ENCODE measurements around the gene BRWD1. TPM values are rescaled to one million over a fixed set of nuclear protein-coding genes. Genes with fewer than 3 reads are reported as not detected.
"Not testable (repeated sequence)": the region's sequence is repeated elsewhere in the genome, so short reads cannot be mapped to it uniquely, and the experiment has no call there.

Gene BRWD1
- total RNA-seq, 1 donor from 2014 or later, result 142 TPM

GRCh38 chr21:39251326-39251725 lies 62.1 kb downstream of the BRWD1 start:
- H3K27me3 ChIP-seq (ENCODE audit: control insufficient read depth in 3 of 3, insufficient read depth in 3 of 3, low read length in 3 of 3), result no peaks in the 10 kb centered on the region
- no peaks in the 10 kb centered on the region for H3K9me3 ChIP-seq (ENCODE audit: control insufficient read depth in 3 of 3, low read length in 3 of 3)
- H3K4me3 ChIP-seq (ENCODE audit: low read length in 3 of 3), result no peak overlapping the region
- no peak overlapping the region for H3K9ac ChIP-seq (ENCODE audit: low read depth in 1 of 3, low read length in 3 of 3)
- H3K4me1 ChIP-seq (ENCODE audit: control insufficient read depth in 3 of 3, insufficient read depth in 3 of 3, low read length in 3 of 3), result no peaks in the 10 kb centered on the region
- peaks cover 7 to 31% (median 22%) of the 10 kb centered on the region in 3 donors for H3K36me3 ChIP-seq (ENCODE audit: control insufficient read depth in 3 of 3, insufficient read depth in 3 of 3, low read length in 3 of 3)
- no peak overlapping the region for H3K27ac ChIP-seq (ENCODE audit: low read depth, low read length)

- H3K27me3 ChIP-seq (ENCODE audit: control insufficient read depth in 3 of 3, insufficient read depth in 3 of 3, low read length in 3 of 3), result no peaks in the 10 kb centered on the region
- peaks cover 16 to 34% (median 24%) of the 10 kb centered on the region in 3 donors for H3K36me3 ChIP-seq (ENCODE audit: control insufficient read depth in 3 of 3, insufficient read depth in 3 of 3, low read length in 3 of 3)
Observed at GRCh38 chr21:39238275-39238674, 75.2 kb downstream of the BRWD1 start.

GRCh38 chr21:39232861-39233291 lies 80.6 kb downstream of the BRWD1 start:
- no peaks in the 10 kb centered on the region for H3K9me3 ChIP-seq (ENCODE audit: control insufficient read depth in 3 of 3, low read length in 3 of 3)
- no peak overlapping the region for H3K9ac ChIP-seq (ENCODE audit: low read depth in 1 of 3, low read length in 3 of 3)
- no peaks in the 10 kb centered on the region for H3K4me1 ChIP-seq (ENCODE audit: control insufficient read depth in 3 of 3, insufficient read depth in 3 of 3, low read length in 3 of 3)
- no peaks in the 10 kb centered on the region for H3K27me3 ChIP-seq (ENCODE audit: control insufficient read depth in 3 of 3, insufficient read depth in 3 of 3, low read length in 3 of 3)
- no peak overlapping the region for H3K27ac ChIP-seq (ENCODE audit: low read depth, low read length)
- no peak overlapping the region for H3K4me3 ChIP-seq (ENCODE audit: low read length in 3 of 3)
- H3K36me3 ChIP-seq (ENCODE audit: control insufficient read depth in 3 of 3, insufficient read depth in 3 of 3, low read length in 3 of 3), result peaks cover 11 to 37% (median 36%) of the 10 kb centered on the region in 3 donors

More at GRCh38 chr21:39238275-39238674, 75.2 kb downstream of the BRWD1 start:
- Histone ChIP-seq H3K4me1 (ENCODE audit: control insufficient read depth in 3 of 3, insufficient read depth in 3 of 3, low read length in 3 of 3) (no peaks in the 10 kb centered on the region), H3K27ac (ENCODE audit: low read depth, low read length) (no peak overlapping the region), H3K4me3 (ENCODE audit: low read length in 3 of 3) (no peak overlapping the region), H3K9me3 (ENCODE audit: control insufficient read depth in 3 of 3, low read length in 3 of 3) (no peaks in the 10 kb centered on the region), H3K9ac (ENCODE audit: low read depth in 1 of 3, low read length in 3 of 3) (no peak overlapping the region)

- Histone ChIP-seq H3K27ac (ENCODE audit: low read depth, low read length) (no peak overlapping the region), H3K36me3 (ENCODE audit: control insufficient read depth in 3 of 3, insufficient read depth in 3 of 3, low read length in 3 of 3) (peaks cover 5 to 16% (median 15%) of the 10 kb centered on the region in 3 donors), H3K4me1 (ENCODE audit: control insufficient read depth in 3 of 3, insufficient read depth in 3 of 3, low read length in 3 of 3) (no peaks in the 10 kb centered on the region), H3K9me3 (ENCODE audit: control insufficient read depth in 3 of 3, low read length in 3 of 3) (no peaks in the 10 kb centered on the region), H3K4me3 (ENCODE audit: low read length in 3 of 3) (no peak overlapping the region), H3K27me3 (ENCODE audit: control insufficient read depth in 3 of 3, insufficient read depth in 3 of 3, low read length in 3 of 3) (no peaks in the 10 kb centered on the region), H3K9ac (ENCODE audit: low read depth in 1 of 3, low read length in 3 of 3) (no peak overlapping the region)
Observed at GRCh38 chr21:39224930-39225329, 88.5 kb downstream of the BRWD1 start.

- Histone ChIP-seq H3K4me1 (ENCODE audit: control insufficient read depth in 3 of 3, insufficient read depth in 3 of 3, low read length in 3 of 3) (no peaks in the 10 kb centered on the region), H3K36me3 (ENCODE audit: control insufficient read depth in 3 of 3, insufficient read depth in 3 of 3, low read length in 3 of 3) (peaks cover 5 to 19% (median 11%) of the 10 kb centered on the region in 3 donors), H3K4me3 (ENCODE audit: low read length in 3 of 3) (no peak overlapping the region), H3K27ac (ENCODE audit: low read depth, low read length) (no peak overlapping the region), H3K27me3 (ENCODE audit: control insufficient read depth in 3 of 3, insufficient read depth in 3 of 3, low read length in 3 of 3) (no peaks in the 10 kb centered on the region), H3K9me3 (ENCODE audit: control insufficient read depth in 3 of 3, low read length in 3 of 3) (no peaks in the 10 kb centered on the region), H3K9ac (ENCODE audit: low read depth in 1 of 3, low read length in 3 of 3) (no peak overlapping the region)
Observed at GRCh38 chr21:39221997-39222486, 91.4 kb downstream of the BRWD1 start.

- Histone ChIP-seq H3K4me1 (ENCODE audit: control insufficient read depth in 3 of 3, insufficient read depth in 3 of 3, low read length in 3 of 3) (no peaks in the 10 kb centered on the region), H3K9ac (ENCODE audit: low read depth in 1 of 3, low read length in 3 of 3) (no peak overlapping the region), H3K36me3 (ENCODE audit: control insufficient read depth in 3 of 3, insufficient read depth in 3 of 3, low read length in 3 of 3) (peaks cover 5 to 16% (median 11%) of the 10 kb centered on the region in 3 donors), H3K27me3 (ENCODE audit: control insufficient read depth in 3 of 3, insufficient read depth in 3 of 3, low read length in 3 of 3) (no peaks in the 10 kb centered on the region), H3K4me3 (ENCODE audit: low read length in 3 of 3) (no peak overlapping the region), H3K27ac (ENCODE audit: low read depth, low read length) (no peak overlapping the region), H3K9me3 (ENCODE audit: control insufficient read depth in 3 of 3, low read length in 3 of 3) (no peaks in the 10 kb centered on the region)
Observed at GRCh38 chr21:39221282-39221996, 92.0 kb downstream of the BRWD1 start.

GRCh38 chr21:39220875-39221274 lies 92.6 kb downstream of the BRWD1 start:
- H3K9ac ChIP-seq (ENCODE audit: low read depth in 1 of 3, low read length in 3 of 3); H3K4me1 ChIP-seq (ENCODE audit: control insufficient read depth in 3 of 3, insufficient read depth in 3 of 3, low read length in 3 of 3); H3K4me3 ChIP-seq (ENCODE audit: low read length in 3 of 3); H3K27ac ChIP-seq (ENCODE audit: low read depth, low read length); H3K27me3 ChIP-seq (ENCODE audit: control insufficient read depth in 3 of 3, insufficient read depth in 3 of 3, low read length in 3 of 3); H3K9me3 ChIP-seq (ENCODE audit: control insufficient read depth in 3 of 3, low read length in 3 of 3): not testable (repeated sequence)
- peaks cover 5 to 16% (median 11%) of the 10 kb centered on the region in 3 donors for H3K36me3 ChIP-seq (ENCODE audit: control insufficient read depth in 3 of 3, insufficient read depth in 3 of 3, low read length in 3 of 3)

- Histone ChIP-seq H3K36me3 (ENCODE audit: control insufficient read depth in 3 of 3, insufficient read depth in 3 of 3, low read length in 3 of 3) (peaks cover 5 to 21% (median 11%) of the 10 kb centered on the region in 3 donors), H3K4me1 (ENCODE audit: control insufficient read depth in 3 of 3, insufficient read depth in 3 of 3, low read length in 3 of 3) (no peaks in the 10 kb centered on the region), H3K9me3 (ENCODE audit: control insufficient read depth in 3 of 3, low read length in 3 of 3) (no peaks in the 10 kb centered on the region), H3K27me3 (ENCODE audit: control insufficient read depth in 3 of 3, insufficient read depth in 3 of 3, low read length in 3 of 3) (no peaks in the 10 kb centered on the region), H3K27ac (ENCODE audit: low read depth, low read length) (no peak overlapping the region), H3K4me3 (ENCODE audit: low read length in 3 of 3) (no peak overlapping the region), H3K9ac (ENCODE audit: low read depth in 1 of 3, low read length in 3 of 3) (no peak overlapping the region)
Observed at GRCh38 chr21:39220150-39220549, 93.3 kb downstream of the BRWD1 start.

GRCh38 chr21:39218082-39218409 lies 95.4 kb downstream of the BRWD1 start:
- no peaks in the 10 kb centered on the region for H3K9me3 ChIP-seq (ENCODE audit: control insufficient read depth in 3 of 3, low read length in 3 of 3)
- H3K36me3 ChIP-seq (ENCODE audit: control insufficient read depth in 3 of 3, insufficient read depth in 3 of 3, low read length in 3 of 3), result peaks cover 0 to 16% (median 4%) of the 10 kb centered on the region in 3 donors
- H3K9ac ChIP-seq (ENCODE audit: low read depth in 1 of 3, low read length in 3 of 3), result no peak overlapping the region
- H3K4me1 ChIP-seq (ENCODE audit: control insufficient read depth in 3 of 3, insufficient read depth in 3 of 3, low read length in 3 of 3), result no peaks in the 10 kb centered on the region
- H3K4me3 ChIP-seq (ENCODE audit: low read length in 3 of 3), result no peak overlapping the region
- H3K27ac ChIP-seq (ENCODE audit: low read depth, low read length), result no peak overlapping the region
- no peaks in the 10 kb centered on the region for H3K27me3 ChIP-seq (ENCODE audit: control insufficient read depth in 3 of 3, insufficient read depth in 3 of 3, low read length in 3 of 3)

- Histone ChIP-seq H3K4me3 (ENCODE audit: low read length in 3 of 3) (no peak overlapping the region), H3K9ac (ENCODE audit: low read depth in 1 of 3, low read length in 3 of 3) (no peak overlapping the region), H3K36me3 (ENCODE audit: control insufficient read depth in 3 of 3, insufficient read depth in 3 of 3, low read length in 3 of 3) (peaks cover 0 to 16% (median 4%) of the 10 kb centered on the region in 3 donors), H3K9me3 (ENCODE audit: control insufficient read depth in 3 of 3, low read length in 3 of 3) (no peaks in the 10 kb centered on the region), H3K27ac (ENCODE audit: low read depth, low read length) (no peak overlapping the region), H3K4me1 (ENCODE audit: control insufficient read depth in 3 of 3, insufficient read depth in 3 of 3, low read length in 3 of 3) (no peaks in the 10 kb centered on the region), H3K27me3 (ENCODE audit: control insufficient read depth in 3 of 3, insufficient read depth in 3 of 3, low read length in 3 of 3) (no peaks in the 10 kb centered on the region)
Observed at GRCh38 chr21:39217356-39218081, 95.9 kb downstream of the BRWD1 start.
